Ovary (tissue), 9 donors: Measurements from ENCODE around the gene HGS. TPM values are rescaled to one million over a fixed set of nuclear protein-coding genes. Genes with fewer than 3 reads are reported as not detected.

ENCODE experiments used
- DNase-seq, 5 donors: peaks; one replicate each; pipeline ENCODE4 v3.0.0-alpha.2; 2019 to 2020
- H3K27ac ChIP-seq, 2 donors: fragments of 200-600 bp; one replicate each; pipeline versions ENCODE4 v1.5.1 to v1.8.0; 2019 to 2022
- H3K27me3 ChIP-seq: fragments of 200-600 bp; one replicate; pipeline ENCODE4 v1.8.0; 2022
- H3K36me3 ChIP-seq: fragments of 200-600 bp; sonication (generic); one replicate; pipeline ENCODE4 v1.5.1; 2019
- H3K4me1 ChIP-seq: one replicate; pipeline ENCODE4 v1.8.1; 2013; ENCODE audit warnings: mild to moderate bottlenecking, moderate library complexity; ENCODE audit not compliant: insufficient read depth
- H3K4me3 ChIP-seq: fragments of 200-600 bp; sonication (generic); one replicate; pipeline ENCODE4 v1.5.1; 2017
- H3K9me3 ChIP-seq, 2 donors: fragments of 200-600 bp in 1 of 2; sonication (generic) in 1 of 2; one replicate each; pipeline versions ENCODE4 v1.5.1 to v1.8.1; 2013 to 2019; ENCODE audit warnings: mild to moderate bottlenecking in 1 of 2, moderate library complexity in 1 of 2
- EP300 ChIP-seq: sonication (generic); formaldehyde crosslinking; IDR thresholded peaks from one replicate; pipeline ENCODE4 v1.6.1; 2017; ENCODE audit warnings: antibody characterized with exemption
- POLR2A ChIP-seq: fragments of 450-650 bp; IDR thresholded peaks from one replicate; pipeline ENCODE4 v1.6.1; 2017; ENCODE audit warnings: antibody characterized with exemption, mild to moderate bottlenecking, moderate library complexity
- WGBS, 3 donors: extraction: QIAGEN DNeasy Blood & Tissue Kit in 1 of 3; methylation state at CpG; one replicate each; pipeline versions ENCODE4 v1.1.5 to v1.1.7; 2013 to 2017; 5-methylcytosine and 5-hydroxymethylcytosine counted together
- intact Hi-C, 4 donors: fragments of 100-400 bp; cut with DNase I; formaldehyde crosslinking; loops; one replicate each; pipeline versions ENCODE4 v1.11.0 to v1.15.1; 2022 to 2023
- polyA plus RNA-seq, 2 donors: library from polyadenylated mRNA; stranded (reverse); fragments of 200-250 nt in 1 of 2; fragments of 350-450 nt in 1 of 2; fragmentation: Illumina TruSeq in 1 of 2; extraction: RNeasy Lipid Tissue Mini Kit (QIAGEN cat#74804) in 1 of 2; gene quantifications; one replicate each; pipeline ENCODE4 v1.2.3, GENCODE V29; 2013 to 2014
- total RNA-seq, 7 donors: library from RNA; depleted of rRNA in 2 of 7; stranded (reverse); fragments of >200 nt in 2 of 7; fragmentation: NEBNext Ultra II Directional in 3 of 7; extraction: Animal tissue kit (Norgen Biotek cat#: 25700) in 3 of 7; gene quantifications; one replicate each; pipeline versions ENCODE4 v1.1.0 to v1.2.4, GENCODE V29; 2016 to 2023
- TF ChIP-seq, protein P1 (sequence below), 3 donors: fragments of 450-650 bp in 2 of 3; fragments of 200-600 bp in 1 of 3; IDR thresholded peaks; one replicate each; pipeline versions ENCODE4 v1.5.1 to v1.8.0; 2016 to 2022; ENCODE audit warnings: antibody characterized with exemption in 3 of 3, mild to moderate bottlenecking in 1 of 3
- donor health status: DM: no; HTN: no; CAD: no; lungs with moderate emphysema.
- donor health status: DM: no; HTN: no; CAD: no.
- donor health status: Bipolar disorder and iron deficiency.
- donor health status: DM: yes; HTN: yes; CAD: no.
- donor health status: DM: no; HTN: no; CAD: no.
- donor health status: DM: yes; HTN: yes; CAD: no.

Gene HGS
- total and polyA plus RNA-seq, 9 donors = 39.1 to 91.5 (median 73.4) TPM

GRCh38 chr17:81685108-81685507 is 1.3 kb downstream of the HGS start:
- no peaks in the 10 kb centered on the region for H3K36me3 ChIP-seq
- no peaks in the 10 kb centered on the region for H3K27me3 ChIP-seq
- H3K9me3 ChIP-seq = no peaks in the 10 kb centered on the region
- 60 to 76% (median 66%) methylated on average over 12 of the region's 12 CpGs for WGBS, 3 donors
- no peak for TF ChIP-seq POLR2A
- DNase-seq = no peak
- H3K4me1 ChIP-seq = peaks cover 10% of the 10 kb centered on the region
- intact Hi-C loops = no loop called here
- peak overlapping the region; percentile 100 for H3K4me3 ChIP-seq
- no peak overlapping the region for H3K27ac ChIP-seq

- WGBS, 3 donors = 86 to 91% (median 88%) methylated on average over 19 to 20 of the region's 20 CpGs
- Histone ChIP-seq H3K36me3 (no peaks in the 10 kb centered on the region), H3K4me1 (peaks cover 10% of the 10 kb centered on the region), H3K27me3 (no peaks in the 10 kb centered on the region), H3K27ac (no peak overlapping the region), H3K4me3 (no peak overlapping the region), H3K9me3 (no peaks in the 10 kb centered on the region)
- intact Hi-C loops = no loop called here
- no peak for DNase-seq
- TF ChIP-seq, protein P1, sequence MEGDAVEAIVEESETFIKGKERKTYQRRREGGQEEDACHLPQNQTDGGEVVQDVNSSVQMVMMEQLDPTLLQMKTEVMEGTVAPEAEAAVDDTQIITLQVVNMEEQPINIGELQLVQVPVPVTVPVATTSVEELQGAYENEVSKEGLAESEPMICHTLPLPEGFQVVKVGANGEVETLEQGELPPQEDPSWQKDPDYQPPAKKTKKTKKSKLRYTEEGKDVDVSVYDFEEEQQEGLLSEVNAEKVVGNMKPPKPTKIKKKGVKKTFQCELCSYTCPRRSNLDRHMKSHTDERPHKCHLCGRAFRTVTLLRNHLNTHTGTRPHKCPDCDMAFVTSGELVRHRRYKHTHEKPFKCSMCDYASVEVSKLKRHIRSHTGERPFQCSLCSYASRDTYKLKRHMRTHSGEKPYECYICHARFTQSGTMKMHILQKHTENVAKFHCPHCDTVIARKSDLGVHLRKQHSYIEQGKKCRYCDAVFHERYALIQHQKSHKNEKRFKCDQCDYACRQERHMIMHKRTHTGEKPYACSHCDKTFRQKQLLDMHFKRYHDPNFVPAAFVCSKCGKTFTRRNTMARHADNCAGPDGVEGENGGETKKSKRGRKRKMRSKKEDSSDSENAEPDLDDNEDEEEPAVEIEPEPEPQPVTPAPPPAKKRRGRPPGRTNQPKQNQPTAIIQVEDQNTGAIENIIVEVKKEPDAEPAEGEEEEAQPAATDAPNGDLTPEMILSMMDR (IDR thresholded peaks at IDR 0.05) = no peak
- TF ChIP-seq POLR2A (no peak), EP300 (no peak)
Measured at GRCh38 chr17:81686614-81687013, 2.8 kb downstream of the HGS start.

DNA sequence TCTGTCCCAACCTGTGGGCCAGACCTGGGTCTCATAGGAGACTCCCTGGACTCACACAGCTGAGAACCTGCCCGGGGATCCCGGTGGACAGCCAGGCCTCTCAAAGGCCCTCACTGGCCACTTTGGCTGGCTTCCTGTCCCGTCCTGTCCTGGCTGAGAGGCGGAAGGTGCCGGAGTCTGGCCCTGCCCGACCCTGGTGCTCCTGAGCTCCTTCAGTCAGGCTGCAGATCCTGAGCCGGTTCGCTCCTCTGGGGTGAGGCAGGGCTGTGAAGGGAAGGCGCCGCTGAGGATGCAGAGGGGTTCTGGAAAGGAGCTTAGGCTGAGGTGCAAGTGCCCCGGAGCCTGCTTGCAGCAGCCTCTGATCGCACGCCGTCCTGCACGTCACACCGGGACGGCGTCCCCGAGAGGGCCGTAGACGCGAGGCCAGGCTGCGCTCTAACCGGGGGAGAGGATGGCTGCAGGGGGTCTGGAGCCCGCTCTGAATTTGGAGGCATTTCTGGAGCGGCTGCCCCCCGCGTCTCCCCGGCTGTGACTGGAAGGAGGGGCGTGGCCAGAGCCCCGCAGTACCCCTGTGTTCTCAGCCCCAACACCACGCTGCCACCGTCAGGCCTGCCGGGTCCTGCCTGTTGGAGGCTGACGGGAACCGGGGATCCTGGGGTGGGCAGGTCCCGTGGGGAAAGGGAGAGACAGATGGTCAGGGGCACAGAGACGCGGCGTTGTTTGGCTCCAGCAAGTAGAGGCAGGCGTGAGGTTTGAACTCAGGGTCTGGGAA is 4.1 kb downstream of the HGS start:
- no peak for DNase-seq
- H3K27me3 ChIP-seq = no peaks in the 10 kb centered on the region
- no peak overlapping the region for H3K4me3 ChIP-seq
- peaks cover 8% of the 10 kb centered on the region for H3K4me1 ChIP-seq
- no peak overlapping the region for H3K27ac ChIP-seq
- no peaks in the 10 kb centered on the region for H3K9me3 ChIP-seq
- TF ChIP-seq, protein P1 (IDR thresholded peaks at IDR 0.05) = no peak
- TF ChIP-seq EP300 (no peak), POLR2A (no peak)
- intact Hi-C loops = no loop called here
- H3K36me3 ChIP-seq = no peaks in the 10 kb centered on the region
- 88 to 90% (median 90%) methylated on average over 39 to 41 of the region's 41 CpGs for whole genome bisulfite sequencing, 3 donors

DNA sequence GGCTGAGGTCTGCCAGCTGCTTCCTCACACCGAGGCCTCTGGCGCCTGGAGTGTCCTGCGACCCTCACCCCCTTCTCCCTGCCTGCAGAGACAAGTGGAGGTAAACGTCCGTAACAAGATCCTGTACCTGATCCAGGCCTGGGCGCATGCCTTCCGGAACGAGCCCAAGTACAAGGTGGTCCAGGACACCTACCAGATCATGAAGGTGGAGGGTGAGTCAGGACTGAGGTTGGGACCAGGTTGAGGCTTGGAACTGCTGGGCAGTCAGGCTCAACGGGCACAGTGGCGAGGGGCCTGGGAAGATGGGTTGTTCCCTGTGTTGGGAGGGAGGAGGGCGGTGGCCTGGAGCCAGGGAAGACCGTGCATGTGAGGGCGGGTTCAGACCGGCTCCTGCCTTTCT is 4.8 kb downstream of the HGS start:
- intact Hi-C loops = no loop called here
- Histone ChIP-seq H3K36me3 (no peaks in the 10 kb centered on the region), H3K9me3 (no peaks in the 10 kb centered on the region), H3K4me3 (no peak overlapping the region), H3K27ac (no peak overlapping the region), H3K4me1 (peaks cover 8% of the 10 kb centered on the region), H3K27me3 (no peaks in the 10 kb centered on the region)
- no peak for TF ChIP-seq POLR2A
- 80 to 88% (median 83%) methylated on average over 14 of the region's 14 CpGs for WGBS, 3 donors
- no peak for DNase-seq

DNA sequence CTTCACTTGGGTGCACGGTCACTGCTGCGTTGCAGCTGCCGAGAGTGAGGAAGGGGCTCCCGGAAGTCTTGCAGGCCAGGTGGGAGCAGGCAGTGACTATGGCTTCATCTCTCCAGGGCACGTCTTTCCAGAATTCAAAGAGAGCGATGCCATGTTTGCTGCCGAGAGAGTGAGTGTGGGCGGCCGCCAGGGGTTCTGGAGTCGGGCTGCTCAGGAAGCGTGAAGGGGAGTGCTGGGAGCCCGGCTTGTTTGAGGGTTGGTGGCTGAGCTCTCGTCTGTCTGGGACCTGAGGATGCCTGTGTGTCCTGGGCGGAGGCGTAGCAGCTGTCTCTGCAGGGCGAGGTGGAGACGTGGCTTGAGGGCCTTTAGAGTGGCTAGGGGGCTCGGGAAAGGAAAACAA is 6.3 kb downstream of the HGS start:
- DNase-seq = no peak
- H3K4me1 ChIP-seq = peaks cover 1% of the 10 kb centered on the region
- H3K4me3 ChIP-seq = no peak overlapping the region
- H3K9me3 ChIP-seq = no peaks in the 10 kb centered on the region
- H3K36me3 ChIP-seq = no peaks in the 10 kb centered on the region
- intact Hi-C loops = no loop called here
- TF ChIP-seq, protein P1 (IDR thresholded peaks at IDR 0.05) = no peak
- 86 to 90% (median 88%) methylated on average over 18 of the region's 18 CpGs for WGBS, 3 donors
- H3K27ac ChIP-seq = no peak overlapping the region
- no peaks in the 10 kb centered on the region for H3K27me3 ChIP-seq
